DMS53 treated with DMSO at 0.1 percent for 48 hours (cell line): ENCODE measurements around the gene B3GALNT2.
"Not testable (repeated sequence)": the region's sequence is repeated elsewhere in the genome, so short reads cannot be mapped to it uniquely, and the experiment has no call there.

Experiments used
- DNase-seq: peaks from one replicate; lab custom pipeline; 2025; ENCODE audit not compliant: unreplicated experiment; lab: John Stamatoyannopoulos, UW

Gene B3GALNT2

DNA sequence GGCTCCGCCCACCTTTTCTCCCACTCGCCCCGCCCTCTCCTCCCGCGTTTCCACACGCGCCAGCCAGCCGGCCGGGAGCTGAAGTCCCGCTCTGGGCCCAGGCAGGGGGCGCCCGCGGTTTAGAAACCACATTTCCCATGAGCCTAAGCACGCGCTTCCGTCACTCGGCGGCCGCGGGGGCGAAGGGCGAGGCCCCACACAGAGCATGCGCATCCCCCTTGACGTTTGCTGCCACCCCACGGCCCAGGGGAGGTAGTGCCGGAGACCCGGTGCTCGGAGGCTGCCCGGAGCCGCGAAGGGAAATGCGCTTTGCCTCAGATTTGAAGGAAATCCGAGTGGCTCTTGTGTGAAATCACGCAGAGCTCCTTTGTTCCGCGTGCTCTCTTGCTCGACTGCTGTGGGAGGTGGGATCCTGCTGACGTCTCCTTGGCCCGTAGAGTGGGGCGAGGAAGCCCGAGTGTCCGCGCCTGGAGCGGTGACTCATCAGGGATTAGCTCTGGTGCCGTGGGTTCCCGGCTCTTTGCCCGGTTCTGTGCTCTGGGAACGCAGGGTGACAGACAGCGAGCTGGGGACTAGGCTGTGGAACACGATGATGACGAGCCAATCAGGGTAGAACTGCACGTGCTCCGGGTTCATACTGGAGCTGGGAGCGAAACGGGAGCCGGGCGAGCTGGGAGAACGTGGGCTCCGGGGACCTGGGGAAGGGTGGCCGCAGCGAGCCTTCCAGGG is 406 bp upstream of the B3GALNT2 start:
- peak; percentile 97 for DNase-seq

DNA sequence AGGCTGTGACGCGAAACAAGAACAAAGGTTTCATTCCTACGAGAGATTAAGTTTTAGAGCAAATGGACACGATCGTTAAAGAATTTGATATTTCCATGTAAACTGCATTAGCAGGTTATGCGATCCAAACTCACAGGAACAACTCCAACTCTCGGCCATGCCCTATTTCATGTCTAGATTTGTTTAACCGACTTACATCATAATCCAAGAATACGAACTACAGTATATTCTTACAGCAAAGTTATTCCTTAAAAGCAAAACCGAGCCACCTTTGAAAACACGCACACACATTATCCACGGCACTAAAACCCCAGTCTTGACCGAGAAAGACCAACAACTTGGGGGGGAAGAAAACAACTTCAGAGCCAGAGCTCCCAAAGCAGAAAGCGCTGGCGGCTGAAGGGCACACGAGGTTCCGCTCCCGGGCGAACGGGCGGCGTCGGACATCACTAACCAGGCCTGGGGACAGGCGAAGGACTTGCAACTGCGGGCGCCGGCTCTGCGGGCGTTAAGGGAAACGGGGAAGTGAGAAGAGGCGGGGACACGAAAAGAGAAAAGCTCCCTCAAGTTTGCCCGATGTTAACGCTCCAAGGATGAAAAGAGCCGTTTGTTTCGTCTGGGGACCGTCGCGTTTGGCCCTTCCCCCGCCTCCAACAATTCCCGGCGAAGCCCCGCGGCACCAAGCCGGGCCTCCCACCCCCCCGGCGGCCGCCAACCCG is 690 bp downstream of the B3GALNT2 start:
- DNase-seq: peak; percentile 48

DNA sequence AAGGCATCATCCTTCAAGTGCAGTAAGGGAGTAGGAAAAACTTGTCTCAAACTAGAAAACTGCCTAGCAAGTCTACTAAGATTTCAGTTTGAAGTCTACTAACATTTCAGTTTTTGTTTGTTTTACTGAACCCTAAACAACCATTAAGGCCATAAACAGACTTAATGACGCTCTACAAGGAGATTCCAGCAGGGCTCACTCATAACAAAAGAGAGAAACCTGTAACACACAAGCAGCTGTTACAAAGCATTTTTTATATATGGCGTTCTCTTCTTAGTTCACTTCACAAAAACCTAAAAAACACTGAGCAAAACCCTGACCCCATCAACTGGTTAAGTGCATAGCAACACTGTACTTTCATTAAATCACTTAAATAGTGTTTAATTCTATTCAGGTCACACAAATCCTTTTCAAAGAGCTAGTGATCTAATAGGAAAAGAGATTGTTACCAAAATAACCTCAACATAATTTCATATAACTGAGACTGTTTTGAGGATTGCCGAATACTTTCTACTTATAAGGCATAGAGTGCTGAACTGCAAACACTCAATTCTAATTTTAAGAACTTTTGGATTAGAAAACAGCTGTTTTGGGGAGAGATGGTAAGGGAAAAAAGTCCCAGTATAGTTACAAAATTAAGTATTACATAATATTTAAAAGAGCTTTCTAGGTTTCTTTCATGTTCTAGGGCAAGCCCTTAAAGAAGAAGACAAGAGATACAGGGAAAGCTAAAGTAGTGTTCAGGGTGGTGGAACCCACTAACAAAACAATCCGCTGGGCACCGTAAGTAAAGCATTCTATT is 1.4 kb downstream of the B3GALNT2 start:
- no peak for DNase-seq

DNA sequence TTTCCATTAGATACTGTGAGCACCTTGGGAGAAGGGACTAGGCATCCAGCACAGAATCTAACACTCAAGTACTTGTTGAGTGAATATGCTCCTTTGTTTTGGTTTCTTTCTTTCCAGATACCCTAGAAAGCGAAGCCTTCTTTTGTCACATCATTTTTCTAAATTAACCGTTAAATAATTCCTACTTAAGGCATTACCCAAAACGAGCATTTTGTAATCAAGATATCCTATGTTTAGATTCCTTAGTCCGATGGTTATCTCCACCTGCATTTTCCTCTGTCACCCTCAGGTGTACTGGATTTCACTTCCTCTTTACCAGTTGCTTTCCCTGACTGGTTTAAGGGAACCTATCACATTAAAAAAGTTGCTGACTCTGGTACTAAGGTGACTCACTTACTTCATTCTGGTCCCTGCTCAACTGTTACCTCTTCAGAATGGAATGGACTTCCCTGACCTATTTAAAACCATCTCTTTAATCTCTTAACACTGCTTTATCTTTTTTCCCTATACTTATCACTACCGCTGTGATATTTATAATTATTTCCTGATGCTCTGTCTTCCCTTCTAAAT is 3.2 kb downstream of the B3GALNT2 start:
- DNase-seq: no peak

DNA sequence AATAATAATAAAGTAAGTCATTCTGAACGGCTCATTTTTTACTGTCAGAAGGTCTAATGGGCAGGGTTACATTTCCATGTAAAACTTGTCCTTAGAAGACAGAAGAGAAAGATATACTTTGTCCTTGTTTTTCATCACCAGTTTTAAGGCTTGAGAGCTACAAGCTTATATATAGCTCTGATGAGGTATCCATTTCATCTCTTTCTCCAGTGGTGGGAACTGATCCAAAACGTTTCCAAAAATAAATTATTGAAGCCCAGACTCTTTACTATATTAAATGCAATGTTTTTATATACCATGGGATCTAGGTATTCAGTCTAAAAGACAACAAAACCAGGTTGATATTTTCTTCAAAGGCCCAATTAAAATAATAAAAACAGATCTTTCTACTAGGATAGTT is 8.7 kb downstream of the B3GALNT2 start:
- DNase-seq: no peak

DNA sequence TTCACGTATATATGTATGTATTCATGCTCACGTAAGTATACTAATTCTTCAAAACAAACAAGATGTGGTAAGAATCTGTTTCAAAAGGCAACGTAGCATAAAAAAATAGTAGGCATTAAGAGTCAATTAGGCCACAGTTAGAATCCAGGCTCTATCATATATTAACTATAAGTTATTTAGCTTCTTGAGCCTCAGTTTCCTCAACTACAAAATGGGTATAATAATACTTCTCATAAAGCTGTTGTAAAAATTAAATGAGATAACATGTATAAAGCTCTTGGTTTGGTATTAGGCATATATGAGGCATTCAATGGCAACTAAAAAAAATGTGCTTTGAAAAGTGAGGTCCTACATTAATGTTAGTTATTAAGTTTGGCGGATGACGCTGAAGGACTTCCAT is 9.2 kb downstream of the B3GALNT2 start:
- no peak for DNase-seq

DNA sequence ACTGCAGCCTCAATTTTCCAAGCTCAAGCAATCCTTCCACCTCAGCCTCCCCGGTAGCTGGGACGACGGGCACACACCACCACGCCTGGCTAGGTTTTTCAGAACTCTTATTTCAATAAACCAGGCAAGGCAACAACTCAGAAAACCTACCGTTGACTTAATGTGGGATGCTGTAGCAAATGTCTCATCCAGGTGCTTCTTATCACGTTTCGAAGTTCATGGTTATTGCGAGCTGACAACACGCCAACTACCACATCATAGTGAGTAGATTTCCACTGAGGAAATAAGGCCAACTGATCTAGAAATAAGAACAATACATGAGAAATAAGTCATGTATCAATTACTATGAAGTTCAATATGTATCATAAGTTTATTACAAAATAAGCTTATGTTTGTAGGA is 9.7 kb downstream of the B3GALNT2 start:
- no peak for DNase-seq

DNA sequence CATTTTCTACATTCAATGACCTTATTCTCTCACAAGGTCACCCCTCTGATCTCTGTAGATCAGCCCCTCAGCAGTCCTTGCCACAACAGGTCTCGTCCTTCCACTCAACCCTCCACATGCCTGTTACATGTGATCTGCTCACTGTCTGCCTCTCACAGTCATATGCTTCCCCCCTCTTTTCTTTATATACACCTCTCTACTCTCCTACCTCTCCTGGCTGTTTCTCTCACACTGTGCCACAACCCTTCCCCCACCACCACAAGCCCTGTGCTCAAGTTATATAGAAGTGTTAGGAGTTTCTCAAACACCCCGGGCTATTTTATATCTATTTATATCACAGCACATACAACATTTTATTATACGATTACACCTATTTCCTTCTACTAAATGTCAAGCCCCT is 12.6 kb downstream of the B3GALNT2 start:
- no peak for DNase-seq

DNA sequence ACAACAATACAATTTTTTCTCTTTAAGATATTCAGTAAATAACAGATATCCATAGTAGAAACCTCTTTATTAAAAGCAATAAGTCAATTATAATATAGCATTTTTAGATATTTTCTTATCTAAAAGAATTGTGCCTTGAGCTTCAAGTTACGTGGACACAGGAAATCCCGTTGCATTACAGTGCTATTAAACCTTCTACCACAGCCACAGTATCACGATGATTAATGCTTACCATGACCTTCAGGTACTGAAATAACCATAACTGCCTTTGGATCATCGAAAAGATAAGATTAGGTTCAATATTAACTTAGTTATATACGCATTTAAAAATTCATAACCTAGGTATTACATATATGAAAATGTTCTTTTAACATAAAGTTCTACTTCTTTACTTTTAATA is 17.9 kb downstream of the B3GALNT2 start:
- no peak for DNase-seq

DNA sequence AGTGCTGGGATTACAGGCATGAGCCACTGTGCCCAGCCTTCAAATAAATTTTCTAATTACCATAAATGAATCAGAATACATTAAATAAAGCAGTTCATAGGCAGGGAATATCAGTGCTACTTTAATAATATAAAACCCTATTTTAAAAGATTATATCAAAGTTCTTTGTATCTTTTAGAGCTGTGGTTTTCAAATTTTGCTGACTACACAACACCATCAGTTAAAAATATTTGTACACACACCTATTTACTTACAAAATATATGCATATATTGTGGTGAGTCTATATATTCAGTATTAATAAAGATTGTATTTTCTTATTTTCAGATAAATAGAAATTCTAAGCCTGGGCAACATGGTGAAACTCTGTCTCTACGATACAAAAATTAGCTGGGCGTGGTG is 18.7 kb downstream of the B3GALNT2 start:
- no peak for DNase-seq

DNA sequence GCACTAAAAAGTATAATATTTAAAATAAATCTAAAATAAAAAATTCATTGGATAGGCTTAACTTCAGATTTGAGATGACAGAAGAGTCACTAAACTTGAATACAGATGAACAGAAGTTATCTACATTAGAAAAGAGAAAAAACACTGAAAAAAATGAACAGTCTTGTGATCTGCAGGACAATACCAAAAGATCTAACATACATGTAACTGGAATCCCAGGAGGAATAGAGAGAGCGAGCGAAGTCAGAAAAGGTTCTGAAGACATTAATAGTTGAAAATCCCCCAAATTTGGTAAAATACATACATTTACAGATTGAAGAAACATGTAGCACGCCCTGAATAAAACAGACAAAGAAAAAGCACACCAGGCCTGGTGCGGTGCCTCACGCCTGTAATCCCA is 21.2 kb downstream of the B3GALNT2 start:
- DNase-seq: no peak

DNA sequence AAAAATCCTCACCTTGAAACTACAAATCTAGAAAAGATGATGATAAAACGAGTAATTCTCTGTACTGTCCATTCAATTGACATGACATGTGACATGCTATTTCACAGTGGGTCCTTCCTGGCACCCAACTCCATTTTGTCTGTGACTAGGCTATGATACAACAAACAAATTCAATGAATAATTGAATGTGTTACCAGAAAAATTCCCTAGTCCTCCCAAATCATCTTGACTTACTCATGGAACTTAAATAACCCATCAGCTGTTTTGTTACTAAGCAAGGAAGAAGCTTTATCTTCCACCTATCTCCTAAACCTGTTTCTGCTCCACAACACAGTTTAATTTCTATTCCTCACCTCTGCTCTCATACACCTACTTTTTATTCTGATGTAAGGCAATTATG is 30.4 kb downstream of the B3GALNT2 start:
- DNase-seq: no peak

DNA sequence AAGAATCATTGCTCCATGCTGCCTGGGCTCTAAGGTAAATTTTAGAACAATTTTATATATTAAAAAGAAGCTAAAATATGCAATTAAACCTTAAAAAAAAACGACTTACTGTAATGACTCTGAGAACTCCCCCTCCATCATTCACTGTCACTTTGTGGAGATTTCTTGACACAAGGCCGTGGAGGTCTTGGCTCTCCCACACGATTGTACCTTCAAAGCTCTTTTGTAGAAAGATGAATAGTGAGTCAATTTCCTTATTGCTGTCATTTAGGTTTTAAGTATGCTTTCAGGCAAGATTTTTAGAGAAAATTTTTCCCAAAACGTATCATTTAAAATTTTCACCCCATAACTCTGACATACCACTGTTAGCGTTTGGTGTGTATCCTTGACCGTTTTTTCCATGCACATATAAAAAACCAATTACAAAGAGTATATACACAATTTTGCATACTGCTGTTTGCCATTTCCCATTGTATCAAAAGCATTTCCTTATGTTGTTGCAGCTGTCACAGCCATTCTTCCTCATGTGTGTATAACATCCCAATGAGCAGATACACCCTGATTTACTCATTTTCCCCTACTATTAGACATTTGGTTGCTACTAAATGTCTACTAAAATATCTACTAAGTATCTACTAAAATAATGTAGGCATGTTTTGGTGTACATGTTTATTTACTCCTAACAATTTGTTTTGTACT is 33.4 kb downstream of the B3GALNT2 start:
- no peak for DNase-seq

DNA sequence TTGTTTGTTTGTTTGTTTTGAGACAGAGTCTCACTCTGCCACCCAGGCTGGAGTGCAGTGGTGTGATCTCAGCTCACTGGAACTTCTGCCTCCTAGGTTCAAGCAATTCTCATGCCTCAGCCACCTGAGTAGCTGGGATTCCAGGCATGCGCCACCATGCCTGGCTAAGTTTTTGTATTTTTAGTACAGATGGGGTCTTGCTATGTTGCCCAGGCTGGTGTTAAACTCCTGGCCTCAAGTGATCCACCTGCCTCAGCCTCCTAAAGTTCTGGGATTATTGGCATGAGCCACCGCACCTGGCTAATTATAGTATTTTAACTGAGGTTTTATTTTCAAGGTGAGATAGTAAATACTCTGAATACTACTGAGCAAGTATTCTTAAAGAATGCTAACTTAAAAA is 34.4 kb downstream of the B3GALNT2 start:
- DNase-seq: not testable (repeated sequence)

DNA sequence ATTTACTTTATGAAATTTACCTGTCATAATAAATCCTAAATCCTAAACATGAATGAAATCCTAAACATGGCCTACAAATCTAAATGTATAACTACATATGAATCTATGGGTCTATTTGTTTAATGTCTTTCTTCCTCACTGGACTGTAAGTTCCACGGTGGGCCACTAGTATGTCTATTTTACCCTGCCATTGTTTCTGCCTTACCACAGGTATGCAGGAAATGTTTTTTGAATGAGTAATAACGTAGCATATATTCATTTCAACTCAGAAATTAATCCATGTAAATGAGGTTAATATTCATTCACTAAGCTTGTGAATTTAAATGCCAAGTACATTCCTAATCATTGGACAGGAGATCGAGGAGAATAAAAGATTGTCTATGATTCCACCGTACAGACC is 35.3 kb downstream of the B3GALNT2 start:
- no peak for DNase-seq

DNA sequence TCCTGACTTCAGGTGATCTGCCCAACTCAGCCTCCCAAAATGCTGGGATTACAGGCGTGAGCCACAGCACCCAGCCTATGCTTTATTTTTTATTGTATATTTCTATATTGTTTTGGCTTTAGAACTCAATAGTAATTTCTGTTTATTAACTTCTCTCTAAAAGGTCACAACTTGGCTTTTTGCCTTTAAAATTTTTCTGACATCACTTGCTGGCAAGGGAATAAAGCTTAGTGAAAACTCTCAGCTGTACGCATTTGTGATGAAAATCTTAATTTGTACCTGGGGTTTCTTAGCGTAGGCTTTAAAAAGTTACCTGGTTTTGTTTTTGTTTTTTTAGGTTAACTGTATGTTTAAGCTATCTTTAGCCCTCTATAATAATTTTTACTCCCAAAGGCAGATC is 36.2 kb downstream of the B3GALNT2 start:
- DNase-seq: no peak

DNA sequence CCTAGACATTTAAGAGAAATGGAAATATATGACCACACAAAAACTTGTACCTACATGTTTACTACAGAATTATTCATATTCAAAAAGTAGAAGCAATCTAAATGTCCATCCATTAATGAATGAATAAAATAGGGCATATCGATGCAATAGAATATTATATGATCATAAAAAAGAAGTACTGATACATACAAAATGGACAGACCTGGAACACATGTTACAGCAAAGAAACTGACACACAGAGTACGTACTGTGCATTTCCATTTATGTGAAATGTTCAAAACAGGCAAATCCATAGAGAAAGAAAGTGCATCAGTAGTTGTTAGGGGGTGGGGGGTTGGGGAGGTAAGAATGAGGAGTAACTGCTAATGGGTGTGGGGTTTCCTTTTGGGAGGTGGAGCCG is 39.2 kb downstream of the B3GALNT2 start:
- no peak for DNase-seq

DNA sequence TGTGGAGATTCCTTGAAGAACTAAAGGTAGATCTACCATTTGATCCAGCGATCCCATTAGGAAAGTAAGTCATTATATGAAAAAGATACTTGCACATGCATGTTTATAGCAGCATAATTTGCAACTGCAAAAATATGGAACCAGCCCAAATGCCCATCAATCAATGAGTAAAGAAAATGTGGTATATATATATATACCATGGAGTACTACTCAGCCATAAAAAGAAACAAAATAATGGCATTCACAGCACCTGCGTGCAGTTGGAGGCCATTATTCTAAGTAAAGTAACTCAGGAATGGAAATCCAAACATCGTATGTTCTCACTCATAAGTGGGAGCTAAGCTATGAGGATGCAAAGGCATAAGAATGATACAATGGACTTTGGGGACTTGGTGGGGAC is 41.4 kb downstream of the B3GALNT2 start:
- not testable (repeated sequence) for DNase-seq

DNA sequence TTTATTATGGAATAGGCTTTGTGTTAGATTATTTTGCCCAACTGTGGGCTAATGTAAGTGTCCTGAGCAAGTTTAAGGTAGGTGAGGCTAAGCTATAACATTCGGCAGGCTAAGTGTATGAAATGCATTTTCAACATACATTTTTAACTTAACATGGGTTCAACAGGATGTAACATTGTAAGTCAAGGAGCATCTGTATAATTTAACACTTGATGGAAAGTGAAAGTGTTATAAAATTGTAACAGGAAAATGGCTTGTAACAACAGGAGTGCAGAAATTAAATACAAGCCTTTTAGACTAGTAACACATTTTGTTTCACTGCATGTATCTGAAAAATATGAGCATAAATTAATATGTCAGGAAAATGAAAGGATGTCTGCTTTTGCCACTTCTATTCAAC is 42.3 kb downstream of the B3GALNT2 start:
- DNase-seq: no peak

DNA sequence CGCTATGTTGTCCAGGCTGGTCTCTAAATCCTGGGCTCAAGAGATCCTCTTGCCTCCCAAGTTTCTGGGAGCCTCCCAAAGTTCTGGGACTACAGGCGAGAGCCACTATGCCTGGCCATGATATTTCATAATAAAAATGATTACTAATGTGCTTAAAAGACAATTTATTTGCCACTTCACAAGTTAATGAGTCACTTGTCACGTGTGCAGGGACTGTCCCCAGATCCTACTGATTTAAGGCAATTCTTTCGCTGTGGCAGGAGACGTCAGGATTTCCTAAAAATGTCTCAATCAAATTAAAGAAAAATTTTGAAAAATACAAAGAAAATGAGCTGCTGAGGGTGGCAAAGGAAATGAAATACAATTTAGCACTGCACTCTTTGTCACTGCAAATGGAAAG is 43.5 kb downstream of the B3GALNT2 start:
- DNase-seq: no peak

DNA sequence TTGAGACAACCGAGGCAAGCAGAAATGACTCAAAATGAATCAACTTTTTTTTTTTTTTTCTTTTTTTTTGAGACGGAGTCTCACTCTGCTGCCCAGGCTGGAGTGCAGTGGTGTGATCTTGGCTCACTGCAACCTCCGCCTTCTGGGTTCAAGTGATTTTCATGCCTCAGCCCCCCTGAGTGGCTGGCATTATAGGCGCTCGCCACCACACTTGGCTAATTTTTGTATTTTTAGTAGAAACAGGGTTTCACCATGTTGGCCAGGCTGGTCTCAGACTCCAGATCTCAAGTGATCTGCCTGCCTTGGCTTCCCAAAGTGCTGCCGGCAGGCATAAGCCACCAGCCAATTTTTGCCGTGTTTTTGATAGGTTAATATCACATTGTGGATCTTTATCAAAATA is 46.4 kb downstream of the B3GALNT2 start:
- DNase-seq: not testable (repeated sequence)
